Fibroblast of villous mesenchyme (primary cell): ENCODE results near the gene KREMEN2. TPM values are rescaled to one million over a fixed set of nuclear protein-coding genes. Genes with fewer than 3 reads are reported as not detected.
A peak's percentile ranks its signal among the peaks of the same experiment; 100 is the strongest.

Source experiments
- DNase-seq: peaks from one replicate; pipeline ENCODE4 v3.0.0-alpha.2; 2010; ENCODE audit warnings: low read depth
- H3K4me3 ChIP-seq: 2 replicates; pipeline ENCODE4 v1.5.1; 2011; ENCODE audit warnings: low read depth, mild to moderate bottlenecking, low read length
- CTCF ChIP-seq: IDR thresholded peaks from 2 replicates; pipeline ENCODE4 v1.5.1; 2012; ENCODE audit warnings: low read depth, mild to moderate bottlenecking, low read length; ENCODE audit not compliant: insufficient read depth
- total RNA-seq: library from RNA; depleted of rRNA; stranded (reverse); fragments of >200 nt; gene quantifications from 2 replicates; pipeline ENCODE4 v1.2.3, GENCODE V29; 2012

Gene KREMEN2
- total RNA-seq, 1 donor, result under 0.01 TPM

DNA sequence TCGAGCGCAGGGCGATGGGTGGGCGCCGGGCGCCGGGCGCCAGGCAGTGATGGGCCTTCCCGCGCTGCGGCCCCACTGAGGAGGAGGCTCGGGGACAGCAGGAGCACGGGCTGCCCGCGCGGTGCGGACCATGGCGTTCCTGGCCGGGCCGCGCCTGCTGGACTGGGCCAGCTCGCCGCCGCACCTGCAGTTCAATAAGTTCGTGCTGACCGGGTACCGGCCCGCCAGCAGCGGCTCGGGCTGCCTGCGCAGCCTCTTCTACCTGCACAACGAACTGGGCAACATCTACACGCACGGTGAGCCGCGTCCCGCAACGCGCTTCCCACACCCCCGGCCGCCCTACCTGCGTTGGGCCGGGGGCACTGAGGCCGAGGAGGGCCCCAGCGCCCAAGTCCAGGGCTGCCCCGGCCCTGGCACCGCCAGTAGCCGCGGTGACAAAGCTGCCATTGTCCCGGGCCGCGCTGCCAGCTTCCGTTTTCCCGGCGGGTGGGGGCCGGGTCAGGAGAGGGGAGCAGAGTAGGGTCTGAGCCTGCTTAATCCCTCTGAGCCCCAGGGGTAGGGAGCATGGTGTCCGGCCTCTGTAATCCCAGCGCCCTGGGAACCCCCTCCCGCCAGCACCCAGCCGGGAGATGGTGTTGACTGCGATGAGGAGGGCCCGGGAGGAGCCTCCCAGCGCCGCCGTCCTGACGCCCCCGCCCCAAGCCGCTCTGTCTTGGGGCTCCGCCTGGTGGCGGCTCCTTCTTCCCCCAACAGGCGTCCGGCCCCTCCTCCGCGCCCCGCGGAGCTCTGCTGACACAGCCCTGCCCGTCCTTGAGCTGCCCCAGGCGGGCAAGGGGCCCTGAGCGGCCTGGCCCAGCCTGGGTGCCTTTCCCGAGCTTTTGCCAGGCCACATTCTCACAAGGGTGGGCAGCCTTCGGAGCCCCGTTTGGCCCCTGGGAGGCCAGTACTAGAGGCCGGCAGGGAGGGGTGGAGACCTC lies 5.8 kb downstream of the KREMEN2 start:
- peak; percentile 30 for DNase-seq
- peak; percentile 46 for TF ChIP-seq CTCF
- H3K4me3 ChIP-seq, result peak overlapping the region; percentile 62

DNA sequence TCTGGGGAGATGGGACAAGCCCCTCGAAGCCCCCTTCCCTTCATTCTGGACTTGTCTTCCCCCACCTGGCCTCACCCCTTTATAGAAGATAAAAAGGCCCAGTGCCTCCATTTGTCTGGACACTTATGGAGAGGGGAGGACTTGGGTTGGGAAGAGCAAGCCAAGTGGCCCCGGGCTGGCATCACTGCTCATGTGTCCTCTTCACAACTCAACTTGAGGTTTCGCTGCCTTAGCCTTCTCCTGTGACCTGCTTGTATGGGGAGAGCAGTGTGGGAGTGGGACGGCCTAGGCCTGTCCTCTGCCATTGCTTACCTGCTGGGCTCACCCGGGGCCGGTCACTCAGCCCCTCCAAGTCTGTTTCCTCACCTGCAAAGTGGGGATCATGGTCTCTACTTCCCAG lies 6.5 kb downstream of the KREMEN2 start:
- no peak for TF ChIP-seq CTCF
- no peak for DNase-seq
- no peak overlapping the region for H3K4me3 ChIP-seq

DNA sequence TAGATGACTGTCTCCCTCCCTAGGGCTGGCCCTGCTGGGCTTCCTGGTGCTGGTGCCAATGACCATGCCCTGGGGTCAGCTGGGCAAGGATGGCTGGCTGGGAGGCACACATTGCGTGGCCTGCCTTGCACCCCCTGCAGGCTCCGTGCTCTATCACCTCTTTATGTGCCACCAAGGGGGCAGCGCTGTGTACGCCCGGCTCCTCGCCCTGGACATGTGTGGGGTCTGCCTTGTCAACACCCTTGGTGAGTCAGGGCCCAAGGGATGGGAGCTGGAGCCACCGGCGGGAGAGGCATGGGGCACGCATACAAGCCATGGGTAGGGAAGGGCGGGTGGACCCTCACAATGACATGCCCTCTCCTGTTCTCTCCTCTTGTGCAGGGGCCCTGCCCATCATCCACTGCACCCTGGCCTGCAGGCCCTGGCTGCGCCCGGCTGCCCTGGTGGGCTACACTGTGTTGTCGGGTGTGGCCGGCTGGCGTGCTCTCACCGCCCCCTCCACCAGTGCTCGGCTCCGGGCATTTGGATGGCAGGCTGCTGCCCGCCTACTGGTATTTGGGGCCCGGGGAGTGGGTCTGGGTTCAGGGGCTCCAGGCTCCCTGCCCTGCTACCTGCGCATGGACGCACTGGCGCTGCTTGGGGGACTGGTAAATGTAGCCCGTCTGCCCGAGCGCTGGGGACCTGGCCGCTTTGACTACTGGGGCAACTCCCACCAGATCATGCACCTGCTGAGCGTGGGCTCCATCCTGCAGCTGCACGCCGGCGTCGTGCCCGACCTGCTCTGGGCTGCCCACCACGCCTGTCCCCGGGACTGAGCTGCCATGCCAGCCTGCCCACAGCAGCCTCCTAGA lies 7.3 kb downstream of the KREMEN2 start:
- no peak overlapping the region for H3K4me3 ChIP-seq
- no peak for TF ChIP-seq CTCF
- no peak for DNase-seq

- TF ChIP-seq CTCF, result no peak
- no peak overlapping the region for H3K4me3 ChIP-seq
- DNase-seq, result no peak
Measured at GRCh38 chr16:2971985-2972784, 8.1 kb downstream of the KREMEN2 start.

DNA sequence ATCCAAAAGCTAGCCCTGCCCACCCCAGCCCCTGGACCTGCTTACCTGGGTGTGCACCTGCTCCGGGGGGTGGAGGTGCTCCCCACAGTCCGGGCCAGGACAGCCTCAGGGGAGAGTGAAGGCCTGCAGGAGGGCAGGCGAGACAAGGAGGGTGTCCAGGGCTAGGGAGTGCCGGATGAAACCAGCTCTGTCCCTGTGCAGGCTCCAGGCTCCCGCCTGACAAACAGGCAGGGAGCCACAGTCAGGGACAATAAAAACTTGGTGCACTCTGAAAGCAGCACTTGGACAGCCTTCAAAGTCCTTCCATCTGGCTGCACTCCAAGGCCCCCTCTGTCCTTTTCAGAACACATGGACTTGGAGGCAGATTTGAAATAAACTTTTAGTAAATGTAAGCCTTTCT lies 9.0 kb downstream of the KREMEN2 start:
- TF ChIP-seq CTCF, result no peak
- DNase-seq, result no peak

GRCh38 chr16:2973605-2974318 lies 9.7 kb downstream of the KREMEN2 start:
- TF ChIP-seq CTCF, result no peak
- H3K4me3 ChIP-seq, result no peak overlapping the region
- DNase-seq, result no peak

More for the DNA sequence above, 9.0 kb downstream of the KREMEN2 start:
- no peak overlapping the region for H3K4me3 ChIP-seq
